HG03060 (cell line): ENCODE data around the gene ZNF75A.
"Not testable (repeated sequence)": the region's sequence is repeated elsewhere in the genome, so short reads cannot be mapped to it uniquely, and the experiment has no call there.

Experiments
- ATAC-seq: cut with Tn5 transposase; IDR thresholded peaks from one replicate; pipeline ENCODE4 v1.9.1; 2021; ENCODE audit warnings: low read depth, moderate number of reproducible peaks; ENCODE audit not compliant: unreplicated experiment

The ZNF75A gene

GRCh38 chr16:3305109-3306068 is at the start of gene ZNF75A, which contains the start of gene TIGD7:
ZNF75A (plus strand) TSS chr16:3305497; CDS start chr16:3308429, 2,932 bp downstream.
TIGD7 (minus strand) TSS chr16:3305430; CDS start chr16:3300614, 4,816 bp downstream.
- ATAC-seq, result peak; percentile 51

- no peak for ATAC-seq
Observed at GRCh38 chr16:3256146-3256865, 49.0 kb upstream of the ZNF75A start, which contains the start of gene MEFV. MEFV (minus strand) TSS chr16:3256633; CDS start chr16:3256587, 46 bp downstream.

- ATAC-seq, result no peak
Observed at GRCh38 chr16:3256866-3257465, 48.3 kb upstream of the ZNF75A start.

GRCh38 chr16:3259836-3260235 is 45.5 kb upstream of the ZNF75A start:
- no peak for ATAC-seq

- no peak for ATAC-seq
Observed at GRCh38 chr16:3262517-3262916, 42.8 kb upstream of the ZNF75A start.

- ATAC-seq, result peak; percentile 73
Observed at GRCh38 chr16:3264137-3265036, 40.9 kb upstream of the ZNF75A start.

- no peak for ATAC-seq
Observed at GRCh38 chr16:3266873-3267537, 38.3 kb upstream of the ZNF75A start.

- ATAC-seq, result no peak
Observed at GRCh38 chr16:3268294-3268693, 37.0 kb upstream of the ZNF75A start.

GRCh38 chr16:3270718-3271117 is 34.6 kb upstream of the ZNF75A start:
- not testable (repeated sequence) for ATAC-seq

GRCh38 chr16:3271281-3271680 is 34.0 kb upstream of the ZNF75A start:
- not testable (repeated sequence) for ATAC-seq

GRCh38 chr16:3274490-3274889 is 30.8 kb upstream of the ZNF75A start:
- ATAC-seq, result no peak

GRCh38 chr16:3274947-3275346 is 30.4 kb upstream of the ZNF75A start:
- ATAC-seq, result no peak

GRCh38 chr16:3276679-3277078 is 28.6 kb upstream of the ZNF75A start:
- no peak for ATAC-seq

GRCh38 chr16:3281222-3281820 is 24.0 kb upstream of the ZNF75A start:
- no peak for ATAC-seq

GRCh38 chr16:3282103-3282729 is 23.1 kb upstream of the ZNF75A start:
- peak; percentile 8 for ATAC-seq

- peak; percentile 68 for ATAC-seq
Observed at GRCh38 chr16:3282730-3283542, 22.4 kb upstream of the ZNF75A start, which contains the start of gene ZNF263. ZNF263 (plus strand) TSS chr16:3283491; CDS start chr16:3283819, 328 bp downstream.
